GM18951 (cell line): ENCODE data around the gene RAB10.
"Not testable (repeated sequence)": the region's sequence is repeated elsewhere in the genome, so short reads cannot be mapped to it uniquely, and the experiment has no call there.

Experiments used
- POLR2A ChIP-seq: IDR thresholded peaks from 4 replicates; pipeline ENCODE4 v1.6.1; 2011; ENCODE audit warnings: mild to moderate bottlenecking; ENCODE audit not compliant: insufficient read length, insufficient read depth; ENCODE audit errors: extremely low read depth
- in situ Hi-C: fragments of 300-500 bp; cut with MboI; formaldehyde crosslinking; loops from one replicate; pipeline ENCODE4 v1.12.0; 2022; ENCODE audit warnings: low sequenced_read_pairs, mixed read lengths, inconsistent platforms; ENCODE audit not compliant: unreplicated experiment

The RAB10 gene

GRCh38 chr2:26008095-26008494 is 25.8 kb upstream of the RAB10 start:
- in situ Hi-C loops = no loop called here
- TF ChIP-seq POLR2A = no peak

GRCh38 chr2:26008851-26009566 is 24.9 kb upstream of the RAB10 start:
- in situ Hi-C loops = no loop called here

GRCh38 chr2:26009567-26009963 is 24.3 kb upstream of the RAB10 start:
- in situ Hi-C loops = no loop called here
- TF ChIP-seq POLR2A = no peak

More at GRCh38 chr2:26008851-26009566, 24.9 kb upstream of the RAB10 start:
- TF ChIP-seq POLR2A = no peak

GRCh38 chr2:26010943-26011342 is 22.9 kb upstream of the RAB10 start:
- TF ChIP-seq POLR2A = no peak
- in situ Hi-C loops = no loop called here

GRCh38 chr2:26011609-26011989 is 22.3 kb upstream of the RAB10 start:
- no peak for TF ChIP-seq POLR2A
- in situ Hi-C loops = no loop called here

- TF ChIP-seq POLR2A = no peak
- in situ Hi-C loops = no loop called here
Observed at GRCh38 chr2:26011990-26012856, 21.7 kb upstream of the RAB10 start.

GRCh38 chr2:26013668-26014067 is 20.2 kb upstream of the RAB10 start:
- in situ Hi-C loops = no loop called here
- TF ChIP-seq POLR2A = no peak

GRCh38 chr2:26016012-26016705 is 17.7 kb upstream of the RAB10 start:
- in situ Hi-C loops = no loop called here
- no peak for TF ChIP-seq POLR2A

- in situ Hi-C loops = not testable (repeated sequence)
Observed at GRCh38 chr2:26016706-26017045, 17.2 kb upstream of the RAB10 start.

GRCh38 chr2:26017464-26018183 is 16.3 kb upstream of the RAB10 start:
- no peak for TF ChIP-seq POLR2A
- in situ Hi-C loops = no loop called here

GRCh38 chr2:26018184-26019055 is 15.5 kb upstream of the RAB10 start:
- no peak for TF ChIP-seq POLR2A
- in situ Hi-C loops = no loop called here

GRCh38 chr2:26020231-26020640 is 13.6 kb upstream of the RAB10 start:
- in situ Hi-C loops = no loop called here
- TF ChIP-seq POLR2A = no peak
